NOMO-1 treated with dmso at 0.1 percent for 144 hours (cell line): Measurements from ENCODE around the gene TMPRSS11A.

Experiments used
- DNase-seq: peaks from one replicate; lab custom pipeline; 2025; ENCODE audit not compliant: unreplicated experiment; lab: John Stamatoyannopoulos, UW

Gene TMPRSS11A

GRCh38 chr4:67873116-67873515 is 90.2 kb downstream of the TMPRSS11A start:
- DNase-seq, result no peak

- DNase-seq, result peak; percentile 35
Measured at GRCh38 chr4:67871867-67872266, 91.4 kb downstream of the TMPRSS11A start.

GRCh38 chr4:67869580-67870190 is 93.6 kb downstream of the TMPRSS11A start:
- no peak for DNase-seq

GRCh38 chr4:67861513-67861912 is 101.8 kb downstream of the TMPRSS11A start:
- DNase-seq, result no peak
